DOHH2 (cell line): ENCODE results near the gene SIGLEC9.

Source experiments
- EZH2phosphoT487 ChIP-seq: fragments of 200-600 bp; sonication (generic); IDR thresholded peaks from 2 replicates; pipeline ENCODE4 v1.6.1; 2017; ENCODE audit warnings: borderline replicate concordance, mild to moderate bottlenecking, antibody characterized with exemption, low read length, moderate library complexity, mixed read lengths
- TF ChIP-seq, protein P1 (sequence below): fragments of 200-600 bp; sonication (generic); IDR thresholded peaks from one replicate; pipeline ENCODE4 v1.5.1; 2014; ENCODE audit warnings: antibody characterized with exemption, mild to moderate bottlenecking, low read depth, low read length; ENCODE audit not compliant: poor library complexity, severe bottlenecking

DNA sequence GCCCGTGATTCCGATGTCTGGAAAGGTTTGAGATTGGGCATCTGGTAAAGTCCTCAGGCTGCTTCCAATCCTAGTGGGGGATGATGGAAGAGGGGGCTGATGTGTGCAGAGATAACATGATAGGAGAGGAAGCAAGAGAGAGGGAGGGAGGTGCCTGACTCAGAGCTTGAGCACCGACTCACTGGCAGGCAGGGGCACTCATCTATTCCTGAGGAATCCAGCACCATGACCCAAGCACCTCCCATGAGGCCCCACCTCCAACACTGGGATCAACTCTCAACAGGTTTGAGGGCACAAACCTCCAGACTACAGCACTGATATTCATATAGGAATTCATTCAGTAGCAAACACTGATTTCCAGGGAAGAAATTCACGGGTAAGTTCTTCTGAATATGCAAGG is 5.6 kb upstream of the SIGLEC9 start:
- TF ChIP-seq, protein P1, sequence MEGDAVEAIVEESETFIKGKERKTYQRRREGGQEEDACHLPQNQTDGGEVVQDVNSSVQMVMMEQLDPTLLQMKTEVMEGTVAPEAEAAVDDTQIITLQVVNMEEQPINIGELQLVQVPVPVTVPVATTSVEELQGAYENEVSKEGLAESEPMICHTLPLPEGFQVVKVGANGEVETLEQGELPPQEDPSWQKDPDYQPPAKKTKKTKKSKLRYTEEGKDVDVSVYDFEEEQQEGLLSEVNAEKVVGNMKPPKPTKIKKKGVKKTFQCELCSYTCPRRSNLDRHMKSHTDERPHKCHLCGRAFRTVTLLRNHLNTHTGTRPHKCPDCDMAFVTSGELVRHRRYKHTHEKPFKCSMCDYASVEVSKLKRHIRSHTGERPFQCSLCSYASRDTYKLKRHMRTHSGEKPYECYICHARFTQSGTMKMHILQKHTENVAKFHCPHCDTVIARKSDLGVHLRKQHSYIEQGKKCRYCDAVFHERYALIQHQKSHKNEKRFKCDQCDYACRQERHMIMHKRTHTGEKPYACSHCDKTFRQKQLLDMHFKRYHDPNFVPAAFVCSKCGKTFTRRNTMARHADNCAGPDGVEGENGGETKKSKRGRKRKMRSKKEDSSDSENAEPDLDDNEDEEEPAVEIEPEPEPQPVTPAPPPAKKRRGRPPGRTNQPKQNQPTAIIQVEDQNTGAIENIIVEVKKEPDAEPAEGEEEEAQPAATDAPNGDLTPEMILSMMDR: no peak
- no peak for TF ChIP-seq EZH2phosphoT487
